Neural cell (in vitro differentiated cells): ENCODE measurements around the gene ISG20L2. TPM values are rescaled to one million over a fixed set of nuclear protein-coding genes. Genes with fewer than 3 reads are reported as not detected.

Experiments
- H2AFZ ChIP-seq: fragments of 200-600, 300-800 bp; sonication (generic), shearing (Covaris generic); 2 replicates; pipeline ENCODE4 v1.6.0; 2014; ENCODE audit warnings: low read depth, mild to moderate bottlenecking, antibody characterized with exemption, low read length, moderate library complexity
- H3F3A ChIP-seq: fragments of 200-600 bp; shearing (Covaris generic); 2 replicates; pipeline ENCODE4 v1.6.1; 2016; ENCODE audit warnings: mild to moderate bottlenecking, moderate library complexity, mixed read lengths, antibody characterized with exemption, low read length; ENCODE audit not compliant: insufficient read depth, poor library complexity, severe bottlenecking
- H3K27ac ChIP-seq: fragments of 200-600, 300-800 bp; sonication (generic), shearing (Covaris generic); 2 replicates; pipeline ENCODE4 v1.5.1; 2014; ENCODE audit warnings: mild to moderate bottlenecking, low read length, moderate library complexity
- H3K27me3 ChIP-seq: fragments of 300-800, 200-600 bp; sonication (generic), shearing (Covaris generic); 2 replicates; pipeline ENCODE4 v1.6.0; 2014; ENCODE audit warnings: mild to moderate bottlenecking, low read depth, low read length, moderate library complexity; ENCODE audit not compliant: insufficient read depth
- H3K36me3 ChIP-seq: fragments of 300-800, 200-600 bp; sonication (generic), shearing (Covaris generic); 2 replicates; pipeline ENCODE4 v1.5.1; 2014; ENCODE audit warnings: mild to moderate bottlenecking, antibody characterized with exemption, low read length, moderate library complexity; ENCODE audit not compliant: insufficient read depth
- H3K4me2 ChIP-seq: fragments of 300-800, 200-600 bp; sonication (generic), shearing (Covaris generic); 2 replicates; pipeline ENCODE4 v1.6.0; 2014; ENCODE audit warnings: mild to moderate bottlenecking, low read length
- H3K4me3 ChIP-seq: fragments of 300-800, 200-600 bp; sonication (generic), shearing (Covaris generic); 2 replicates; pipeline ENCODE4 v1.5.1; 2014; ENCODE audit warnings: mild to moderate bottlenecking, low read length, moderate library complexity
- H3K79me2 ChIP-seq: fragments of 200-600 bp; shearing (Covaris generic); replicated peaks from 2 replicates; pipeline ENCODE4 v1.6.0; 2014; ENCODE audit warnings: mild to moderate bottlenecking, low read length, moderate library complexity; ENCODE audit not compliant: insufficient read depth
- H3K9ac ChIP-seq: fragments of 300-800, 200-600 bp; sonication (generic), shearing (Covaris generic); 2 replicates; pipeline ENCODE4 v1.6.1; 2016; ENCODE audit warnings: mild to moderate bottlenecking, low read length, mixed read lengths
- H3K9me2 ChIP-seq: fragments of 200-600 bp; shearing (Covaris generic); 2 replicates; pipeline ENCODE4 v1.6.1; 2016; ENCODE audit warnings: mild to moderate bottlenecking, low read length, mixed read lengths; ENCODE audit not compliant: insufficient read depth
- H3K9me3 ChIP-seq: fragments of 200-600, 300-800 bp; sonication (generic), shearing (Covaris generic); 2 replicates; pipeline ENCODE4 v1.6.1; 2016; ENCODE audit warnings: mild to moderate bottlenecking, mixed run types, low read length, moderate library complexity, mixed read lengths
- H4K20me1 ChIP-seq: fragments of 200-600 bp; shearing (Covaris generic); 2 replicates; pipeline ENCODE4 v1.6.1; 2016; ENCODE audit warnings: mild to moderate bottlenecking, mixed run types; ENCODE audit not compliant: insufficient read depth
- CTCF ChIP-seq: fragments of 450-650 bp; IDR thresholded peaks from 2 replicates; pipeline ENCODE4 v1.5.1; 2014; ENCODE audit warnings: antibody characterized with exemption, mild to moderate bottlenecking, moderate library complexity; ENCODE audit not compliant: poor library complexity, severe bottlenecking
- EP300 ChIP-seq: fragments of 450-650 bp; conservative IDR thresholded peaks from 2 replicates; pipeline ENCODE4 v1.6.1; 2014; ENCODE audit warnings: antibody characterized with exemption, mild to moderate bottlenecking, moderate library complexity; ENCODE audit not compliant: poor library complexity, severe bottlenecking
- EZH2 ChIP-seq: fragments of 200-600, 300-800 bp; shearing (Covaris generic), sonication (generic); IDR thresholded peaks from 2 replicates; pipeline ENCODE4 v1.6.1; 2014; ENCODE audit warnings: antibody characterized with exemption, low read length, borderline replicate concordance, mild to moderate bottlenecking; ENCODE audit not compliant: insufficient read depth, poor library complexity, severe bottlenecking
- MXI1 ChIP-seq: fragments of 450-650 bp; conservative IDR thresholded peaks from 2 replicates; pipeline ENCODE4 v1.6.1; 2014; ENCODE audit warnings: antibody characterized with exemption, mild to moderate bottlenecking; ENCODE audit not compliant: poor library complexity, severe bottlenecking
- POLR2AphosphoS5 ChIP-seq: IDR thresholded peaks from 2 replicates; pipeline ENCODE4 v1.6.1; 2012
- RAD21 ChIP-seq: fragments of 450-650 bp; conservative IDR thresholded peaks from 2 replicates; pipeline ENCODE4 v1.6.1; 2014; ENCODE audit warnings: antibody characterized with exemption, mild to moderate bottlenecking, moderate library complexity
- REST ChIP-seq: IDR thresholded peaks from 2 replicates; pipeline ENCODE4 v1.6.1; 2012; ENCODE audit warnings: borderline replicate concordance
- SMC3 ChIP-seq: fragments of 450-650 bp; conservative IDR thresholded peaks from 2 replicates; pipeline ENCODE4 v1.6.1; 2014; ENCODE audit warnings: antibody characterized with exemption, mild to moderate bottlenecking, moderate library complexity; ENCODE audit not compliant: poor library complexity
- TAF1 ChIP-seq: IDR thresholded peaks from 2 replicates; pipeline ENCODE4 v1.6.1; 2012; ENCODE audit warnings: low read depth
- polyA plus RNA-seq: library from polyadenylated mRNA; depleted of rRNA; stranded (reverse); fragments of >200 nt; gene quantifications from 2 replicates; pipeline ENCODE4 v1.2.3, GENCODE V29; 2014

The ISG20L2 gene
- polyA plus RNA-seq, 1 donor from 2014 or later = 8.5 TPM

DNA sequence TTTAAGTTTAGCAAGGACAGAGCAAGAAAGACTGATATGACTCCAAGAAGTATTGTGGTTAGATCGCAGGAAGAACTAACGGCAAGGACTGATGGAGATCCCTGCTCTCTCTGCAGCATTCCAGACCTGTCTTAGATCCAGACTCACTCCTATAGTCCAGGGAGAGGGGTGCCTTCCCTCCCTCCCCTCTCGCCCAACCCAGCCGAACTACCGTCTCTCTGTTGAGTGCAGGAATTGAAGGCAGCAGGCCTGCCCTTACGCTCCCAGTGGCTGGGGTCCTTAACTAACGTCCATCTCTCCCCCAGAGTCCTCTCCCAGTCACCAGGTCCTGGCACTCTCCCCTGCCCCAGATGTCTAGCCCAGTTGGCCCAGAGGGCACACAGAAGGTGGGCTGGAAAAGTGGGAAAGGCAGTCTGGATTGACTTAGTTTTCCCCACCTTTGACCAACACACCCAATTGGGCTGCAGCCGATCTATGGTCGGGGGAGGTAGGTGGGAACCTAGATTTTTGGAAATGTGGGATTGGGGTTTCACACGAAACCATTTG, 24.3 kb downstream of the ISG20L2 start:
- H3K27ac ChIP-seq = no peak overlapping the region
- H3K4me2 ChIP-seq = no peak overlapping the region

GRCh38 chr1:156703741-156704140, 24.8 kb downstream of the ISG20L2 start:
- no peak overlapping the region for H3K4me2 ChIP-seq
- no peak overlapping the region for H3K4me3 ChIP-seq
- no peak overlapping the region for H2AFZ ChIP-seq
- H3K27ac ChIP-seq = no peak overlapping the region
- H3K9me3 ChIP-seq = no peaks in the 10 kb centered on the region
- H4K20me1 ChIP-seq = no peaks in the 10 kb centered on the region
- H3K79me2 ChIP-seq = no peaks in the 10 kb centered on the region
- H3K36me3 ChIP-seq = no peaks in the 10 kb centered on the region
- H3K27me3 ChIP-seq = peaks cover 15% of the 10 kb centered on the region
- no peak overlapping the region for H3K9ac ChIP-seq
- H3F3A ChIP-seq = peaks cover 8% of the 10 kb centered on the region
- H3K9me2 ChIP-seq = no peaks in the 10 kb centered on the region
- TF ChIP-seq RAD21 (no peak), MXI1 (no peak), EP300 (no peak), CTCF (no peak), REST (no peak), TAF1 (no peak)

More for the DNA sequence above, 24.3 kb downstream of the ISG20L2 start:
- no peaks in the 10 kb centered on the region for H3K9me2 ChIP-seq
- H3F3A ChIP-seq = peaks cover 8% of the 10 kb centered on the region
- H3K4me3 ChIP-seq = no peak overlapping the region
- no peaks in the 10 kb centered on the region for H3K79me2 ChIP-seq
- H3K9ac ChIP-seq = no peak overlapping the region
- TF ChIP-seq RAD21 = no peak
- TF ChIP-seq MXI1 = no peak
- no peak for TF ChIP-seq CTCF
- TF ChIP-seq REST = no peak
- TF ChIP-seq EZH2 = no peak
- TF ChIP-seq EP300 = no peak
- no peak for TF ChIP-seq SMC3
- no peak for TF ChIP-seq TAF1
- no peak for TF ChIP-seq POLR2AphosphoS5
- H3K27me3 ChIP-seq = peaks cover 15% of the 10 kb centered on the region
- no peaks in the 10 kb centered on the region for H3K9me3 ChIP-seq
- H3K36me3 ChIP-seq = no peaks in the 10 kb centered on the region
- H4K20me1 ChIP-seq = no peaks in the 10 kb centered on the region
- no peak overlapping the region for H2AFZ ChIP-seq
